IMR-90 (cell line): Measurements from ENCODE around the gene CYP2R1. TPM values are rescaled to one million over a fixed set of nuclear protein-coding genes. Genes with fewer than 3 reads are reported as not detected.
A peak's percentile ranks its signal among the peaks of the same experiment; 100 is the strongest.

Experiments
- ATAC-seq: fragments of 200-7000 bp; cut with Tn5 transposase; 2 replicates; pipeline ENCODE4 v1.9.1; 2020; ENCODE audit warnings: low read depth, mild to moderate bottlenecking, moderate library complexity
- BruUV-seq: library from RNA; stranded (reverse); fragments of 400-500 nt; replicated peaks from 2 replicates; lab custom pipeline; 2021; lab: Mats Ljungman, UMichigan
- CTCF ChIA-PET: fragments of 300-600 bp; formaldehyde crosslinking; extraction: SDS; loops from one replicate; lab custom pipeline; 2021; ENCODE audit warnings: antibody characterized with exemption; lab: Yijun Ruan, JAX
- POLR2A ChIA-PET: fragments of 300-600 bp; sonication (Branson Sonifier 250); formaldehyde crosslinking; loops from one replicate; lab custom pipeline; 2022; ENCODE audit warnings: antibody characterized with exemption; ENCODE audit not compliant: unreplicated experiment; lab: Charles Lee
- DNase-seq: peaks from one replicate; pipeline ENCODE4 v3.0.0; 2013
- H2AFZ ChIP-seq: replicated peaks from 2 replicates; pipeline ENCODE3; 2013; ENCODE audit warnings: low read length, mild to moderate bottlenecking; ENCODE audit not compliant: poor library complexity
- H2AK5ac ChIP-seq: 2 replicates; pipeline ENCODE4 v1.6.1; 2013; ENCODE audit warnings: low read depth, low read length, inconsistent platforms
- H2AK9ac ChIP-seq: replicated peaks from 2 replicates; pipeline ENCODE3; 2013; ENCODE audit warnings: mild to moderate bottlenecking, low read depth, low read length, moderate library complexity; ENCODE audit not compliant: poor library complexity
- H2BK120ac ChIP-seq: 2 replicates; pipeline ENCODE4 v1.6.1; 2013; ENCODE audit warnings: low read depth, low read length, inconsistent platforms
- H2BK15ac ChIP-seq: 3 replicates; pipeline ENCODE4 v1.6.1; 2013; ENCODE audit warnings: low read depth, low read length, inconsistent platforms
- H2BK20ac ChIP-seq: 2 replicates; pipeline ENCODE4 v1.6.1; 2013; ENCODE audit warnings: low read depth, mild to moderate bottlenecking, inconsistent platforms, low read length, moderate library complexity
- H2BK5ac ChIP-seq: 2 replicates; pipeline ENCODE4 v1.6.1; 2013; ENCODE audit warnings: mild to moderate bottlenecking, low read depth, low read length, inconsistent platforms; ENCODE audit not compliant: poor library complexity, severe bottlenecking
- H3K14ac ChIP-seq: replicated peaks from 2 replicates; pipeline ENCODE4 v1.6.1; 2013; ENCODE audit warnings: low read depth, low read length, inconsistent platforms
- H3K18ac ChIP-seq: 2 replicates; pipeline ENCODE4 v1.6.1; 2013; ENCODE audit warnings: low read depth, low read length, control low read depth
- H3K23ac ChIP-seq: 2 replicates; pipeline ENCODE4 v1.6.1; 2013; ENCODE audit warnings: low read depth, low read length, inconsistent platforms
- H3K27ac ChIP-seq: 2 replicates; pipeline ENCODE4 v1.5.1; 2013; ENCODE audit warnings: mild to moderate bottlenecking, control low read depth, low read length; ENCODE audit not compliant: insufficient read depth
- H3K27me3 ChIP-seq: 2 replicates; pipeline ENCODE4 v1.6.1; 2013; ENCODE audit warnings: low read length; ENCODE audit not compliant: control insufficient read depth, insufficient read depth
- H3K36me3 ChIP-seq: 2 replicates; pipeline ENCODE4 v1.6.1; 2013; ENCODE audit warnings: low read length, mixed read lengths; ENCODE audit not compliant: control insufficient read depth, insufficient read depth
- H3K4ac ChIP-seq: 2 replicates; pipeline ENCODE4 v1.6.1; 2013; ENCODE audit warnings: low read depth, low read length, inconsistent platforms
- H3K4me1 ChIP-seq: 2 replicates; pipeline ENCODE4 v1.6.1; 2013; ENCODE audit warnings: low read length, mixed read lengths; ENCODE audit not compliant: control insufficient read depth, insufficient read depth
- H3K4me2 ChIP-seq: 2 replicates; pipeline ENCODE4 v1.6.1; 2013; ENCODE audit warnings: low read depth, mild to moderate bottlenecking, control low read depth, low read length, moderate library complexity
- H3K4me3 ChIP-seq: 2 replicates; pipeline ENCODE4 v1.5.1; 2013; ENCODE audit warnings: low read depth, mild to moderate bottlenecking, control low read depth, low read length, moderate library complexity; ENCODE audit not compliant: insufficient read depth
- H3K56ac ChIP-seq: 2 replicates; pipeline ENCODE4 v1.6.1; 2013; ENCODE audit warnings: low read length, inconsistent platforms; ENCODE audit not compliant: insufficient read depth; ENCODE audit errors: extremely low read depth
- H3K79me1 ChIP-seq, 2 experiments: 2 replicates each; pipeline ENCODE4 v1.6.1; 2013; ENCODE audit warnings: low read length in 2 of 2, inconsistent platforms in 1 of 2, low read depth in 1 of 2
- H3K9ac ChIP-seq: 2 replicates; pipeline ENCODE4 v1.6.1; 2013; ENCODE audit warnings: low read depth, low read length, control low read depth
- H3K9me1 ChIP-seq: 2 replicates; pipeline ENCODE4 v1.6.1; 2013; ENCODE audit warnings: low read length, inconsistent platforms; ENCODE audit not compliant: insufficient read depth
- H3K9me3 ChIP-seq: 2 replicates; pipeline ENCODE4 v1.6.1; 2013; ENCODE audit warnings: low read length; ENCODE audit not compliant: control insufficient read depth, insufficient read depth
- H4K20me1 ChIP-seq: 2 replicates; pipeline ENCODE4 v1.6.1; 2013; ENCODE audit warnings: low read length, inconsistent platforms; ENCODE audit not compliant: insufficient read depth
- H4K5ac ChIP-seq: 2 replicates; pipeline ENCODE4 v1.6.1; 2013; ENCODE audit warnings: mild to moderate bottlenecking, low read depth, low read length, control low read depth
- H4K8ac ChIP-seq, 2 experiments: 2 replicates each; pipeline ENCODE4 v1.6.1; 2013; ENCODE audit warnings: low read depth in 2 of 2, low read length in 2 of 2, control low read depth in 1 of 2, inconsistent platforms in 1 of 2
- H4K91ac ChIP-seq: 2 replicates; pipeline ENCODE4 v1.6.1; 2013; ENCODE audit warnings: low read depth, low read length, inconsistent platforms; ENCODE audit not compliant: insufficient read depth
- BHLHE40 ChIP-seq: fragments of 150-350 bp; IDR thresholded peaks from 2 replicates; pipeline ENCODE4 v1.6.1; 2016; ENCODE audit warnings: mild to moderate bottlenecking, low read depth, low read length
- CEBPB ChIP-seq: IDR thresholded peaks from 2 replicates; pipeline ENCODE4 v1.6.1; 2012; ENCODE audit warnings: low read depth, low read length, improper control_type of control experiment
- CHD1 ChIP-seq: IDR thresholded peaks from 2 replicates; pipeline ENCODE4 v1.6.1; 2012; ENCODE audit warnings: low read depth, low read length, improper control_type of control experiment
- CTCF ChIP-seq: conservative IDR thresholded peaks from 2 replicates; pipeline ENCODE4 v1.5.1; 2012; ENCODE audit warnings: mild to moderate bottlenecking, low read depth, low read length, improper control_type of control experiment
- ELK1 ChIP-seq: fragments of 150-350 bp; IDR thresholded peaks from 2 replicates; pipeline ENCODE4 v1.6.1; 2016; ENCODE audit warnings: low read depth, mild to moderate bottlenecking, low read length, moderate library complexity, borderline replicate concordance
- FOS ChIP-seq: fragments of 150-350 bp; IDR thresholded peaks from 2 replicates; pipeline ENCODE4 v1.6.1; 2016; ENCODE audit warnings: low read depth, low read length
- MAFK ChIP-seq: IDR thresholded peaks from 2 replicates; pipeline ENCODE4 v1.6.1; 2012; ENCODE audit warnings: low read depth, low read length, improper control_type of control experiment
- MAZ ChIP-seq: IDR thresholded peaks from 2 replicates; pipeline ENCODE4 v1.6.1; 2012; ENCODE audit warnings: low read depth, mild to moderate bottlenecking, low read length, improper control_type of control experiment, moderate library complexity, borderline replicate concordance
- MXI1 ChIP-seq: IDR thresholded peaks from 2 replicates; pipeline ENCODE4 v1.6.1; 2012; ENCODE audit warnings: low read depth, mild to moderate bottlenecking, low read length, moderate library complexity, borderline replicate concordance
- NFE2L2 ChIP-seq: fragments of 150-350 bp; IDR thresholded peaks from 2 replicates; pipeline ENCODE4 v1.6.1; 2016; ENCODE audit warnings: low read depth, mild to moderate bottlenecking, low read length
- POLR2A ChIP-seq: IDR thresholded peaks from 2 replicates; pipeline ENCODE4 v1.6.1; 2012; ENCODE audit warnings: mild to moderate bottlenecking, low read depth, low read length
- RAD21 ChIP-seq: IDR thresholded peaks from 2 replicates; pipeline ENCODE4 v1.6.1; 2012; ENCODE audit warnings: low read length, improper control_type of control experiment
- RFX5 ChIP-seq: IDR thresholded peaks from 2 replicates; pipeline ENCODE4 v1.8.0; 2012; ENCODE audit warnings: low read depth, mild to moderate bottlenecking, low read length, moderate library complexity
- SMC3 ChIP-seq: fragments of 150-350 bp; IDR thresholded peaks from 2 replicates; pipeline ENCODE4 v1.6.1; 2016; ENCODE audit warnings: low read depth, mild to moderate bottlenecking, antibody characterized with exemption, low read length, moderate library complexity
- USF2 ChIP-seq: fragments of 150-350 bp; IDR thresholded peaks from 2 replicates; pipeline ENCODE4 v1.6.1; 2017; ENCODE audit warnings: mild to moderate bottlenecking, antibody characterized with exemption, low read length, low read depth
- WGBS, 2 experiments: methylation state at CpG; one replicate each; pipeline versions ENCODE4 v1.1.5 to v1.1.7; 2013; ENCODE audit warnings: missing lambda C conversion rate in 2 of 2; ENCODE audit not compliant: insufficient read length in 1 of 2; ENCODE audit errors: extremely low coverage in 2 of 2; 5-methylcytosine and 5-hydroxymethylcytosine counted together
- dilution Hi-C: fragments of 300-500 bp; cut with HindIII; formaldehyde crosslinking; loops from one replicate; pipeline ENCODE4 v1.14.3; 2018; ENCODE audit warnings: low sequenced_read_pairs; ENCODE audit not compliant: unreplicated experiment
- in situ Hi-C: fragments of 300-500 bp; cut with MboI; formaldehyde crosslinking; loops from 3 replicates; pipeline ENCODE4 v1.14.3; 2019; ENCODE audit warnings: low sequenced_read_pairs, inconsistent platforms, mixed read lengths
- intact Hi-C: fragments of 100-400 bp; cut with micrococcal nuclease; formaldehyde crosslinking; loops from 2 replicates; pipeline ENCODE4 v1.10.0; 2022
- polyA plus RNA-seq, 3 experiments: library from polyadenylated mRNA; depleted of rRNA; stranded (reverse); fragments of >200 nt; gene quantifications; 2 replicates each; pipeline ENCODE4 v1.2.3, GENCODE V29; 2012; ENCODE audit warnings: low replicate concordance in 1 of 3
- total RNA-seq: library from RNA; depleted of rRNA; stranded (reverse); fragments of >200 nt; gene quantifications from 2 replicates; pipeline ENCODE4 v1.2.3, GENCODE V29; 2012

Gene CYP2R1
- total and polyA plus RNA-seq, 2 of the 4 experiments (the other 2 are of a cell fraction) = 4.7 to 5.2 TPM

- 9% methylated on average over 16 of the region's 26 CpGs; no CpG with 5 or more reads in 1 of the 2 experiments for WGBS, 2 experiments
- ChIA-PET POLR2A (no interaction called here), CTCF (interaction anchor here (0.6 to 1.0 kb wide), 2 partner anchors 25 to 234 kb away, joined by 3 read pairs; no protein-coding TSS in a partner anchor)
- H2BK120ac ChIP-seq = no peak overlapping the region
- no peaks in the 10 kb centered on the region for H3K4me1 ChIP-seq
- H3K23ac ChIP-seq = no peak overlapping the region
- no peak overlapping the region for H3K18ac ChIP-seq
- DNase-seq = peak; percentile 25
- peak overlapping the region; percentile 83 for H2AFZ ChIP-seq
- no peak overlapping the region for H4K91ac ChIP-seq
- H3K27me3 ChIP-seq = no peaks in the 10 kb centered on the region; the same call in 1 of the 2 replicates
- H2BK15ac ChIP-seq = no peak overlapping the region
- H3K4ac ChIP-seq = no peak overlapping the region
- H2AK5ac ChIP-seq = no peak overlapping the region
- H4K8ac ChIP-seq = 0 out of 4 replicates have a peak overlapping the region, but pooled peaks of 1 of the 2 experiments have one; percentile 2
- peak overlapping the region; percentile 81 for H3K4me2 ChIP-seq
- no peaks in the 10 kb centered on the region for H3K79me1 ChIP-seq
- no peaks in the 10 kb centered on the region for H3K9me1 ChIP-seq
- in situ Hi-C loops (loop anchor here (5.0 kb wide), 1 partner anchor 112 kb away; no protein-coding TSS in a partner anchor), intact Hi-C loops (loop anchor here (5.0 to 10.0 kb wide), 2 partner anchors 260 to 382 kb away; partner anchors contain the start of genes PDE3B and PSMA1), dilution Hi-C loops (no loop called here)
- H3K4me3 ChIP-seq = peak overlapping the region; percentile 40
- no peak overlapping the region for H3K14ac ChIP-seq
- no peak overlapping the region for H2BK20ac ChIP-seq
- no peak overlapping the region for H3K56ac ChIP-seq
- no peaks in the 10 kb centered on the region for H3K9me3 ChIP-seq
- ATAC-seq = peak; percentile 76
- H3K9ac ChIP-seq = no peak overlapping the region
- H3K36me3 ChIP-seq = no peaks in the 10 kb centered on the region
- BruUV-seq = no TSS peak
- TF ChIP-seq USF2 (no peak), NFE2L2 (no peak), MAZ (no peak), POLR2A (no peak), RAD21 (peak; percentile 39), CTCF (peak; percentile 65), RFX5 (no peak), CEBPB (no peak), ELK1 (no peak), BHLHE40 (no peak), MXI1 (no peak), MAFK (no peak), FOS (no peak), SMC3 (peak; percentile 32), CHD1 (no peak)
- no peak overlapping the region for H3K27ac ChIP-seq
- no peak overlapping the region for H4K5ac ChIP-seq
- H4K20me1 ChIP-seq = no peaks in the 10 kb centered on the region
- H2AK9ac ChIP-seq = no peak overlapping the region
- no peak overlapping the region for H2BK5ac ChIP-seq
Measured at GRCh38 chr11:14904745-14905103, 12.7 kb upstream of the CYP2R1 start.
